Smooth muscle cell (in vitro differentiated cells): Measurements from ENCODE around the gene ASCL2. TPM values are rescaled to one million over a fixed set of nuclear protein-coding genes. Genes with fewer than 3 reads are reported as not detected.

ENCODE experiments used
- DNase-seq: peaks from one replicate; lab custom pipeline; 2025; ENCODE audit not compliant: unreplicated experiment; lab: John Stamatoyannopoulos, UW
- H2AFZ ChIP-seq: fragments of 200-600 bp; sonication (generic); 2 replicates; pipeline ENCODE4 v1.6.0; 2016; ENCODE audit warnings: antibody characterized with exemption, low read depth, mild to moderate bottlenecking
- H3F3A ChIP-seq: fragments of 200-600 bp; sonication (generic); 2 replicates; pipeline ENCODE4 v1.6.0; 2017; ENCODE audit warnings: antibody characterized with exemption, low read depth
- H3K27ac ChIP-seq: fragments of 200-600 bp; sonication (generic); 2 replicates; pipeline ENCODE4 v1.5.1; 2016; ENCODE audit warnings: low read depth, mild to moderate bottlenecking
- H3K27me3 ChIP-seq: fragments of 200-600 bp; sonication (generic); 2 replicates; pipeline ENCODE4 v1.6.1; 2016; ENCODE audit warnings: low read depth, mild to moderate bottlenecking
- H3K36me3 ChIP-seq: fragments of 200-600 bp; sonication (generic); 2 replicates; pipeline ENCODE4 v1.5.1; 2016; ENCODE audit warnings: low read depth
- H3K4me1 ChIP-seq: fragments of 200-600 bp; sonication (generic); 2 replicates; pipeline ENCODE4 v1.5.1; 2016; ENCODE audit warnings: low read depth
- H3K4me2 ChIP-seq: fragments of 200-600 bp; sonication (generic); 2 replicates; pipeline ENCODE4 v1.6.0; 2016; ENCODE audit warnings: mild to moderate bottlenecking
- H3K4me3 ChIP-seq: fragments of 200-600 bp; sonication (generic); 2 replicates; pipeline ENCODE4 v1.5.1; 2016; ENCODE audit warnings: mild to moderate bottlenecking
- H3K79me2 ChIP-seq: fragments of 200-600 bp; sonication (generic); 2 replicates; pipeline ENCODE4 v1.6.0; 2016; ENCODE audit warnings: low read depth, mild to moderate bottlenecking
- H3K9ac ChIP-seq: fragments of 200-600 bp; sonication (generic); 2 replicates; pipeline ENCODE4 v1.6.0; 2016; ENCODE audit warnings: low read depth
- H3K9me3 ChIP-seq: fragments of 200-600 bp; sonication (generic); replicated peaks from 2 replicates; pipeline ENCODE4 v1.5.1; 2016; ENCODE audit warnings: low read depth
- H4K20me1 ChIP-seq: fragments of 200-600 bp; sonication (generic); 2 replicates; pipeline ENCODE4 v1.6.0; 2016; ENCODE audit warnings: low read depth
- CTCF ChIP-seq: fragments of 200-600 bp; sonication (generic); IDR thresholded peaks from 2 replicates; pipeline ENCODE4 v1.5.1; 2017; ENCODE audit warnings: borderline replicate concordance, mild to moderate bottlenecking, antibody characterized with exemption; ENCODE audit not compliant: insufficient read depth, poor library complexity, severe bottlenecking
- WGBS: methylation state at CpG from one replicate; pipeline ENCODE4 v1.1.7; 2016; ENCODE audit warnings: low lambda C conversion rate; 5-methylcytosine and 5-hydroxymethylcytosine counted together
- polyA plus RNA-seq: library from polyadenylated mRNA; unstranded; fragments of >200 nt; fragmentation: Nextera tagmentation; extraction: Ambion mirVana; gene quantifications from 2 replicates; pipeline ENCODE4 v1.2.1, GENCODE V29; 2016
- total RNA-seq: library from RNA; depleted of rRNA; stranded (reverse); fragments of >200 nt; gene quantifications from 2 replicates; pipeline ENCODE4 v1.2.3, GENCODE V29; 2014

ASCL2 gene
- total and polyA plus RNA-seq, 2 experiments from 2014 or later = 0.33 TPM; not detected in 1

DNA sequence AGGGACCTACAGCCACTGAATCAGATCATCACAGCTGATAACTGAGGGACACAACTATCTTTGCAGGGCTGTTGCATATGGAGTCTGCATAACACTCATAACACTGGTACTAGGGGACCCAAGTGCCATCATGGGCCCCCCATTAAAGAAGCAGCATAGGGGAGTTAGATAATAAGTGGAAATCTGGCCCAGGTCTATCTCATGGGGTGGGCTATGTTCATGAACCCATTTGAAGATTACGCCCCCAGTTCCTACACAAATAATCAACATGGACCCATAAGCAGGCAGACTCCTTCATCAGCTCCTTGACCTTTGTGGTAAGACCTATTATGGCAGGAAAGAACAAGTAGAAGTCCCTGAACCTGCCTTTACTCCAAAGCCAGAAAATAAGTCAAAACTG lies 48.8 kb downstream of the ASCL2 start:
- Histone ChIP-seq H2AFZ (no peak overlapping the region), H3K4me1 (no peaks in the 10 kb centered on the region), H3F3A (no peaks in the 10 kb centered on the region), H3K4me2 (no peak overlapping the region), H4K20me1 (no peaks in the 10 kb centered on the region), H3K9ac (no peak overlapping the region), H3K36me3 (no peaks in the 10 kb centered on the region), H3K27me3 (peaks cover 50% of the 10 kb centered on the region), H3K9me3 (no peaks in the 10 kb centered on the region), H3K27ac (no peak overlapping the region), H3K79me2 (no peaks in the 10 kb centered on the region), H3K4me3 (no peak overlapping the region)
- DNase-seq = no peak
- whole genome bisulfite sequencing = 88% methylated on average over 1 of the region's 1 CpG
- TF ChIP-seq CTCF = no peak

- no peak overlapping the region for H3K4me3 ChIP-seq
- H3K27me3 ChIP-seq = peaks cover 50% of the 10 kb centered on the region
- DNase-seq = no peak
- no peaks in the 10 kb centered on the region for H3F3A ChIP-seq
- H3K79me2 ChIP-seq = no peaks in the 10 kb centered on the region
- no peaks in the 10 kb centered on the region for H3K36me3 ChIP-seq
- 88% methylated on average over 1 of the region's 1 CpG for WGBS
- no peaks in the 10 kb centered on the region for H3K4me1 ChIP-seq
- no peak overlapping the region for H3K27ac ChIP-seq
- no peaks in the 10 kb centered on the region for H3K9me3 ChIP-seq
- H3K9ac ChIP-seq = no peak overlapping the region
- H4K20me1 ChIP-seq = no peaks in the 10 kb centered on the region
- no peak for TF ChIP-seq CTCF
- no peak overlapping the region for H2AFZ ChIP-seq
- no peak overlapping the region for H3K4me2 ChIP-seq
Measured at GRCh38 chr11:2221024-2221423, 49.4 kb downstream of the ASCL2 start.

- no peaks in the 10 kb centered on the region for H3K79me2 ChIP-seq
- DNase-seq = no peak
- no peak overlapping the region for H3K9ac ChIP-seq
- no peaks in the 10 kb centered on the region for H3K4me1 ChIP-seq
- no peak overlapping the region for H3K4me2 ChIP-seq
- H2AFZ ChIP-seq = no peak overlapping the region
- H3K27ac ChIP-seq = no peak overlapping the region
- no peak for TF ChIP-seq CTCF
- peaks cover 50% of the 10 kb centered on the region for H3K27me3 ChIP-seq
- H3F3A ChIP-seq = no peaks in the 10 kb centered on the region
- no peaks in the 10 kb centered on the region for H3K9me3 ChIP-seq
- no peaks in the 10 kb centered on the region for H4K20me1 ChIP-seq
- H3K36me3 ChIP-seq = no peaks in the 10 kb centered on the region
- 72% methylated on average over 3 of the region's 3 CpGs for WGBS
- H3K4me3 ChIP-seq = no peak overlapping the region
Measured at GRCh38 chr11:2220173-2220771, 50.1 kb downstream of the ASCL2 start.
